Measurements from ENCODE around the gene ERCC4.

DNA sequence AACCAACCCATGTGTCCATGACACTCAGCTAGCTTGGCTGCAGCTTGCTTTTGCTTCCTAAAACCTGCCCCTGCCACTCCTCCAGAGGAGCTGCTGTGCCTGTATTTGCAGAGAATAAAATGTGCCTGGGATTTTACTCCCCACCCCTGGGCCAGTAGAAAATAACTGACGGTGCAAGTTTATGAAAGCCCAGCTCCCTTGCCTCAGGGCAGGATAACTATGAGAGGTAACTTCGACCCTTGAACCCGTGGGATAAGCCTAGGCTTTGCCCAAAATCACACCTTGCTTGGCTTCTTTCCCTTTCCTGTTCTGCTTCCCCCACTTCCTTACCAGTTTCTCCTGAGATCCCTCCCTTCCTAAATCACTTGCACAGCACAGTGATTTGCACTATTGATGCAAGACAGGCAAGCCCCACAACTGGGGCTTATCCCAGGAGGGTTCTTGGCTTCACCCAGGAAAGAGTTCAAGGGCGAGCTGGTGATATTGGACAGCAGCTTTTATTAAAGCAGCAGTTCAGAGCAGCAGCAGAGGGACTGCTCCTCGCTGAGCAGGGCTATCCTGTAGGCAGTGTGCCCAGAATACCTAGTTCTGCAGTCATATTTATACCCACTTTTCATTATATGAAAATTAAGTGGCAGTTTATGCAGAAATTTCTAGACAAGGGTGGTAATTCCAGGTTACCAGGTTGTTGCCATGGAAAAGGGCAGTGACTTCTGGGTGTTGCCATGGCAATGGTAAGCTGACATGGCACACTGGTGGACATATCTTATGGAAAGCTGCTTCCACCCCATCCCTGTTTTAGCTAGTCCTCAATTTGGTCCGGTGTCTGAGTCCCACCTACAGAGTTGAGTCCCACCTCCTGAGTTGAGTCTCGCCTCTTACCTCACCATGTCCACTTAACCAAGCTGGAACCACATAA lies 6.3 kb upstream of the ERCC4 start:
- TF ChIP-seq, protein P1, sequence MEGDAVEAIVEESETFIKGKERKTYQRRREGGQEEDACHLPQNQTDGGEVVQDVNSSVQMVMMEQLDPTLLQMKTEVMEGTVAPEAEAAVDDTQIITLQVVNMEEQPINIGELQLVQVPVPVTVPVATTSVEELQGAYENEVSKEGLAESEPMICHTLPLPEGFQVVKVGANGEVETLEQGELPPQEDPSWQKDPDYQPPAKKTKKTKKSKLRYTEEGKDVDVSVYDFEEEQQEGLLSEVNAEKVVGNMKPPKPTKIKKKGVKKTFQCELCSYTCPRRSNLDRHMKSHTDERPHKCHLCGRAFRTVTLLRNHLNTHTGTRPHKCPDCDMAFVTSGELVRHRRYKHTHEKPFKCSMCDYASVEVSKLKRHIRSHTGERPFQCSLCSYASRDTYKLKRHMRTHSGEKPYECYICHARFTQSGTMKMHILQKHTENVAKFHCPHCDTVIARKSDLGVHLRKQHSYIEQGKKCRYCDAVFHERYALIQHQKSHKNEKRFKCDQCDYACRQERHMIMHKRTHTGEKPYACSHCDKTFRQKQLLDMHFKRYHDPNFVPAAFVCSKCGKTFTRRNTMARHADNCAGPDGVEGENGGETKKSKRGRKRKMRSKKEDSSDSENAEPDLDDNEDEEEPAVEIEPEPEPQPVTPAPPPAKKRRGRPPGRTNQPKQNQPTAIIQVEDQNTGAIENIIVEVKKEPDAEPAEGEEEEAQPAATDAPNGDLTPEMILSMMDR (IDR thresholded peaks at IDR 0.05), result no peak
- TF ChIP-seq POLR2A (IDR thresholded peaks at IDR 0.05), result no peak
